Measurements from ENCODE around the gene LDHAL6B.

DNA sequence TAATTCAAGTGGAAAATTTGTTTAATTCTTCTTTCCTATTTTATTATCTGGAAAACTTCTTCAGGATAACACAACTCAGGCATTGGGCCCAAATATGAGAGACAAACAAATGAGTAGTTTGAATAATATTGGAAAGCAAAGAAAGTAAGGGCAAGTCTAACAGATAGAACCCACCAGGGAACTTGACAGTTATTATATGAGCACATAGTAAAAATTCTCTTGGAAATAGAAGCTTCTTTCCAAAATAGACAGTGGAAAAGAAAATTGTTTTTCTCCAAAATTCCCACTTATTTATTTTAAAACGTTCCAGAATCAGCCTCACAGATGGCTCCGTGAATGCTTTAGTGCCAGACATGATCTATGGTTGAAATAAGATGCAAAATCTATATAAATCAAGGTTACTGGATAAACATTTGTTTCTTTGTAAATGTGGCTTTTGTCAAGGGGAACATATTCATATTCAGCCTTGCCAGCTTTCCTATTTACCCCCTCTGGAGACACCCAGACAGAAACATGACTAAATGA, 23.9 kb downstream of the LDHAL6B start:
- TF ChIP-seq, protein P1, sequence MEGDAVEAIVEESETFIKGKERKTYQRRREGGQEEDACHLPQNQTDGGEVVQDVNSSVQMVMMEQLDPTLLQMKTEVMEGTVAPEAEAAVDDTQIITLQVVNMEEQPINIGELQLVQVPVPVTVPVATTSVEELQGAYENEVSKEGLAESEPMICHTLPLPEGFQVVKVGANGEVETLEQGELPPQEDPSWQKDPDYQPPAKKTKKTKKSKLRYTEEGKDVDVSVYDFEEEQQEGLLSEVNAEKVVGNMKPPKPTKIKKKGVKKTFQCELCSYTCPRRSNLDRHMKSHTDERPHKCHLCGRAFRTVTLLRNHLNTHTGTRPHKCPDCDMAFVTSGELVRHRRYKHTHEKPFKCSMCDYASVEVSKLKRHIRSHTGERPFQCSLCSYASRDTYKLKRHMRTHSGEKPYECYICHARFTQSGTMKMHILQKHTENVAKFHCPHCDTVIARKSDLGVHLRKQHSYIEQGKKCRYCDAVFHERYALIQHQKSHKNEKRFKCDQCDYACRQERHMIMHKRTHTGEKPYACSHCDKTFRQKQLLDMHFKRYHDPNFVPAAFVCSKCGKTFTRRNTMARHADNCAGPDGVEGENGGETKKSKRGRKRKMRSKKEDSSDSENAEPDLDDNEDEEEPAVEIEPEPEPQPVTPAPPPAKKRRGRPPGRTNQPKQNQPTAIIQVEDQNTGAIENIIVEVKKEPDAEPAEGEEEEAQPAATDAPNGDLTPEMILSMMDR (IDR thresholded peaks at IDR 0.05; ENCODE audit: insufficient read depth, low read depth, low read length), result no peak
- no peak for TF ChIP-seq EZH2 (IDR thresholded peaks at IDR 0.05; ENCODE audit: insufficient read depth, low read length)
